Tibial nerve (tissue), 4 donors: ENCODE measurements around the gene USP47.

Source experiments
- CTCF ChIP-seq, 5 experiments: fragments of 200-600 bp in 3 of 5; fragments of 450-650 bp in 2 of 5; sonication (generic) in 3 of 5; IDR thresholded peaks; one replicate each; pipeline ENCODE4 v1.5.1; 2016 to 2019; ENCODE audit warnings: antibody characterized with exemption in 5 of 5, mild to moderate bottlenecking in 3 of 5, moderate library complexity in 2 of 5
- EP300 ChIP-seq, 2 donors: sonication (generic); formaldehyde crosslinking; IDR thresholded peaks; one replicate each; pipeline ENCODE4 v1.6.1; 2017; ENCODE audit warnings: antibody characterized with exemption in 2 of 2, mild to moderate bottlenecking in 1 of 2
- POLR2A ChIP-seq, 2 donors: fragments of 450-650 bp; IDR thresholded peaks; one replicate each; pipeline ENCODE4 v1.6.1; 2017; ENCODE audit warnings: antibody characterized with exemption in 2 of 2, mild to moderate bottlenecking in 2 of 2, moderate library complexity in 2 of 2

GRCh38 chr11:12001186-12001585 is 159.4 kb downstream of the USP47 start:
- no peak for TF ChIP-seq CTCF (IDR thresholded peaks at IDR 0.05)
- no peak for TF ChIP-seq POLR2A (IDR thresholded peaks at IDR 0.05)
- no peak for TF ChIP-seq EP300 (IDR thresholded peaks at IDR 0.05)
